Left lobe of liver (tissue), 2 donors: ENCODE measurements around the gene TP53I11. TPM values are rescaled to one million over a fixed set of nuclear protein-coding genes. Genes with fewer than 3 reads are reported as not detected.

ENCODE experiments used
- ATAC-seq: fragments of 200-7000 bp; cut with Tn5 transposase; one replicate; pipeline ENCODE4 v1.9.1; 2020; ENCODE audit warnings: mild to moderate bottlenecking, moderate library complexity
- DNase-seq: peaks from one replicate; pipeline ENCODE4 v3.0.0-alpha.2; 2020; ENCODE audit warnings: low spot score
- total RNA-seq: library from RNA; stranded (reverse); gene quantifications from one replicate; pipeline ENCODE4 v1.2.1, GENCODE V29; 2021
- donor health status: DM: no; HTN: no; CAD: no; lungs with moderate emphysema.
- donor health status: DM: no; HTN: yes; CAD: no.

Gene TP53I11
- total RNA-seq, 1 donor from 2014 or later: 8.7 TPM

DNA sequence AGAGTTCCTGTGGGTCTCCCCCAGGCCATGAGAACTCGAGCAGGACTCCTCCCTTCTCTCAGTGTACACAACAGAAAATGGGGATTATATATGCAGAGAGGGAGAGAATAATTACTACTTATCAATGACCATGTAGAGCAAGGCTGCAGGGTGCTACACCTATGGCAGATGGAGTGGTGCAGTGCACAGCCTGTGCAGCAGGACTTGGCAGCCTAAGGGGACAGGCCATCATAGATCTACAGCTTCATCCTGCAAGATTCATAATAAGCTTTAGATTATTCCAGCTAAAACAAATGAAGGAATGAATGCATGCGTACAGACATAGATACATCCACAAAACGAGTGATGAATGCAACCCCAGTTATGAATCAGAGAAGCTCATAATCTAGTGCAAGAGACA is 8.4 kb upstream of the TP53I11 start:
- DNase-seq: no peak
- ATAC-seq: no peak

DNA sequence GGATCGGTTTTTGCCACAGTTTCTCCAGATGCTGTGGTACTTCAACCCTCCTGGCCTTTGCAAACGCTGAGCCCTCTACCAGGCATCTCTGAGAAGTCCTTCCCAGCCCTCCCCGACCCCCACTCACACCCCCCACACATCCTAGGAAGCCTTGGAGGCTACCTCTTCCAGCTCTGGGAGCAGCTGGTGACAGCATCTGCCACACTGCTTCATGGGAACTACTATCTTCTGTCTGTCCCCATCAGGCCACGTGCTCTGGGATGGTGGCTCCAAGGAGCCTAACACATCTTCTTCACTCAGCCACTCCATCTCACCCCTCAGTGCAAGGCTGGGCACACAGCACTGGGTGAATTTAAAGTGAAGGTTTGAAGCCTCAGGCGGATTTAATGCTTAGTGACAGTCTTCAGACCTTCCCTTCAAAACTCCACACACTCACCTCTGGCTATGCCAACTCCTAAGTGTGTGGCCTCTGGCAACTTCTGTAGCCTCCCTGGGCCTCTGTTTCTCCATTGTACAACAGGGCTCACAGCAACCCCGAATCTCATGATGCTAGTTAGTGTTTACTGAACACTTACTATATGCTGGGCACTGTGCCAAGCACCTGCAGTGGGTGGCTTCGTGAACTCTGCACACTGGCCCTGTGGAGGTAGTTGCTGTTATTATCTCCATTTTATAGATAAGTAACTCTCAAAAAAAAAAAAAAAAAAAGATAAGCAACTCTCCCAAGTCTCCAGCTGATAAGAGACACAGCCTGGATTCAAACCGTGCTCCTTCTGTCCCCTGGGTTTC is 7.3 kb upstream of the TP53I11 start:
- no peak for ATAC-seq
- DNase-seq: no peak

DNA sequence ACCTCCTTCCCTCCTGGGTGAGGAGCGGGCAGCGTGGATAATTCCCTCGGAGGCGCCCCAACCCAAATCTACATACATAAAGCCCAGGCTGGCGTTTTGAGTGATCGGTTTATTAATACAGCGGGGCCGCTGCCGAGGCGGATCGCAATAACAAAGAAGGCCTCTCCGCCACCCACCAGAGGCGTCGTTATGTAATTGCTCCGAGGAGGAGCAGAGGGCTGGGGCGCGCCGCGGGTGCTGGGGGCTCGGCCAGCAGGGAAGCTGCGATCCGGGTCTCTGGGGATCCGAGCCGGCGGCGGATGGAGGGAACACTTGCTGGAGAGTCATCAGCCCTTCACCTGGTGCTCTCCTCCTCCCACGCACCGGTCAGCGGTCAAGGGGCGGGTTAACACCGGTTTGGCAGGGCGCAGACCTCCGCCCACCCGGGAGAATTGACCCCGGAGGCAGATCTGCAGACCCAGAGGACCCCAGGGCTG is 6.4 kb upstream of the TP53I11 start:
- ATAC-seq (peak; percentile 49), DNase-seq (no peak)

DNA sequence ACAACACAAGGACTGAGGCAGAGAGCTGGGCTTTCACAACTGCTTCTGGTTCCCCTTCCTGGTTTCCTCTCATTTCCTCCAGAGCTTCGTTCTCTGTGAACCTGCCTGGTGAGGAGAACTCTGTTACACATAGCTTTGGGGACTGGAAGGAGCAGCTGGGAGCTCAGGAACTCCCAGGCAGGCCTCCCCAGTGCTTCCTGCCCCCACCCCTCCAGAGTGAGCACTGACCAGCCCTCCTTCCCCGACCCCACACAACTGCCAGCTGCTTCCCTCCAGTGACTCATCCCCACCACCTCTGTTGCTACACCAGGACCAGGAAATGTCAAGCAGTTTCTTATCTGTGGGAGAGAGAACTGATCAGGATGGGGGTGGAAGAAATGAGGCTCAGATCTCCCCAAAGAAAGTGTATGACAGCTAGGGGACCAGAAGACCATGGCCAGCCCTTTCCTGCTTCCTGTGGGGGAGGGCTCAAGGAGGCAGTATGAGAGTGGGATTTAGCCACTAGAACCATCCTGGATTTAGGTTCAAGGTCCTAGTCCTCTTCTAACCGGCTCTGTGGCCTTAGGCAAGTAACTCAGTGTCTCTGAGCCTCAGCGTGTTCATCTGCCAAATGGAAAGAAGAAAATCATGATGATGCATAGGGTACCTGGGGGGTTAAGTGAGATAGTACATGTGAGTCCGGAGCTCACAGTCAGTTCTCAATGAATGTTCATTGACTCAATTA is 4.5 kb upstream of the TP53I11 start:
- ATAC-seq (peak; percentile 46), DNase-seq (no peak)

DNA sequence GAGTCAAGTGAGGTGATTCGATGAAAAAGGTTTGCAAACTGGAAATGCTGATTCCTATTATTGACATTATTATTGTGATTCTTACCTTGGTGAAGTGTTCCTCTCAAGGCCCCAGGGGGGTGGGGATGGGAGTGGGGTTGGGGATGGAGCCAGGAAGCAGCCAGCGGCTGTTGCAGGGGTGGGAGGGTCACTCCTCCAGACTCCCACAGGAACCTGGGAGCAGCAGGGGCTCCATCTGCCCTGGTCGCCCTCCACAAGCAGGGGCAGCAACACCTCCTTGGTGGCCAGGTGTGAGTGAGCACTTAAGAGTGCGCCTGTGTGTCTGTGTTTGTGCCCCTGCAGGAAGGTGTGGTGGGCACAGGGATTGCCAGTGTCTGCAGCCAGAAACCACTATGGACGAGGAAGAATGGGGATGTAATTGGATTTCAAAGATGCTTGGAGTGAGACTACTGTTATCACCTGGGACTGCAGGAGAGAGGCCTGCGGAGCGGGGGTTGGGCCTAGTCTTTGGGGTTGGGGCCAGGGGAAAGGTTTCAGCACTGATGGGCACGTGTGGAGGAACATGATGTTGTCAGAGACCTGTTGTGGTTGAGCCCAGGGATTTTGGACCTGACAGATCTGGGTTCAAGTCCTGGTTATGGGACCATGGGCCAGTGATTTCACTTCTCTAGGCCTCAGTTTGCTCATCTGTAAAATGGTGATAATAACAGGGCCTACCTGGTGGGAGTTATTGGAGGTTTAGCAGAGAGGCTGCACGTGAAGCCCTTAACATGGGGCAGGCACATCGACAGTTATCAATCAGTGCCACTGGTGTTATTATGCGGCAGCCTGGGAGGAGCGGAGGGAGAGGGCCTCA is 3.6 kb upstream of the TP53I11 start:
- ATAC-seq (no peak), DNase-seq (no peak)

DNA sequence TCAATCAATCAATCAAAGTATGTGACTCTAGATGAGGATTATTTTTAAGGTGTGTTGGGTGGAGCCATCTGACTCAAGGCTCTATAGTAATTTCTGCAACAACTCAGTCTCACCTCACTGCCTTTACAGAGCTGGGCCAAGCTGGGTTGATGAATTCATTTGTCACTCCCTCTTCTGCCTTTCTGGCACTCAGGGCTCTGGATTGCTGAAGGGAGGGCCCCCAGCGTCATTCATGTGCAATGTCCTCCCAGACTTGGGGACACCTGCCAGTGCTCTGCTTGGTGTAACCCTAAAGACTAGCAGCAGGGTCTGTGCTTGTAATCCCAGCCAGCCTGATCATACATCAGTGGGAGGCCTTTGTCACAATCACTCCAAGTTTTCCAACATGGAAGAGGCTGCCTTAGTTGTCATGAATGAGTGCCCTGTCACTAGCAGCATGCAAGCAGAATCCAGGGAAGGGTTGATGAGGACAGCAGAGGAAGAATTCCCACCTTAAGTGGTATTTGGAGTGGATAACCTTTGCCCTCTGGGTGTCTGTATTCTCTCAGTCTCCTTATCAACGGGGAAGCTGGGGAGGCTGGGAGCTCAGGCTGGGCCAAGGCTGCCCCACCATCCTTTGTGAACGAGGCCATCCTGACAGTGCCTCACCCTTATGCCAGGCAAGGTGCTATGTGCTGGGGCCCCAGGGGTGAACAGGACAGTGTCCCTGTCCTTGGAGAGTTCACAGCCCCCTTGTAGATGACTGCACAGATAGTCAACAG is 2.0 kb upstream of the TP53I11 start:
- no peak for ATAC-seq
- no peak for DNase-seq

GRCh38 chr11:44952082-44952481 is 1.4 kb upstream of the TP53I11 start:
- no peak for ATAC-seq
- no peak for DNase-seq

DNA sequence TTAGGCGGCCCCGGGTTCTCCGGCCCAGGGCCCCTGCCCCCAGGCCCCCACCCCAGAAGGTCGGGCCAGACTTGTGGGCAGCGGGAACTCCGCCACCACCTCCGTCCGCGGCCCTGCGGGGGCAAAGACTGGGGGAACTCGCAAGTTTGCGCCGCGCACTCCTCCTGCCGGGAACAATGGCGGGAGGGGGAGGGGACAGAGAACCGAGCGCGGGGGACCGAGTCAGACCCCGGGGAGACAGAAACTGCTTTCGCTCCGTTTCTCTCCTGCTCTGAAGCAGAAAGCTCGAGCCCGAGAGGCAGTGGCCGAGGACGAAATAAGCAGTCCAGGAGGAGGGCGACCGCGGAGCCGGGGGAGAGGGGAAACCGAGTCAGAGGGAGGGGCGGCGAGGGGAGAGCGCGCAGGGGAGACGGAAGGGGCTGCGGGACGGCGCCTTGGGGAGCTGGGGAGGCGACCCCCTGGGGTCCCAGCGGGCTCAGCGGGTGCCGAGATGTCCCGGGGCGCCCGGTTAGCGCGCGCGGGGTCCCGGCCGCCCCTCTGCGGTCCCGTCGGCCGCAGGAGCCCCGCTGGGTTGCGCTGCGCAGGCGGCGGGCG is 555 bp downstream of the TP53I11 start:
- DNase-seq: no peak
- peak; percentile 5 for ATAC-seq

- no peak for DNase-seq
- ATAC-seq: peak; percentile 10
Observed at GRCh38 chr11:44949160-44950030, 1.3 kb downstream of the TP53I11 start.

DNA sequence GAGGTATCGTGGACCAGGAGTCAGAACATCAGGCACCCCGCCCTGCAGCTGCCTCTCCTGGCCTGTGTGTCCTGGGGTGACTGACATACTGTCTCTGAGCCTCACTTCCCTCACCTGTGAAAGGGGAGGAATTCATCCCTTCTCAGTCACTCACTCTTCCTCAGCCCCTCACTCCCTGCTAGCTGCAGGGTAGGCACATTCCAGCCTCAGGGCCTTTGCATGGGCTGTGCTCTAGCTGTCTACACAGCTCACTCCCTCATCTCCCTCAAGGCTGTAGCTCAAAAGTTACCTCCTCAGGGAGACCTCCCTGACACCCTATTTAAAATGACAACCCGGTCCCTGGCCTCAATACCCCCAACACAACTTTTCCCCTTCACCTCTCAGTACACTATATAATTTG is 2.5 kb downstream of the TP53I11 start:
- ATAC-seq: no peak
- no peak for DNase-seq

DNA sequence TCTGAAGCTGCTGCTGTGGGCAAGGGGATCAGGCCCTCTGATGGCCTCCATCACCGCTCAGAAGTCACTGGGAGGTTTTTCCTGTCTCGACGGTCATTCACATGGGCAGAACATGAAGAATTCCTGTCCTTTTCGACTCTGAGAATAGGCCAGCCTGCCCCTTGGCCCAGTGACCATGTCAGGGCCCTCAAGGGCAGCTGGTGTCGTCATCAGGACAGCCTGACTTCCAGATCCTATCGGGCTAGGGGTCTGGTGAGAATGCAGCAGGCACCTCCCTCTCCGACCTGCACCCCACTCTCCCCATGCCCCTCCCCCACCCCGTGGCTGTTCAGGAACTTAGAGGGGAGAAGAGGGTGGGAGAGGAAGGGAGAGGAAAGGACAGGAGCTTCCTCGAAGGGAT is 3.6 kb downstream of the TP53I11 start:
- ATAC-seq: no peak
- DNase-seq: no peak

GRCh38 chr11:44946263-44946662 is 4.4 kb downstream of the TP53I11 start:
- ATAC-seq: no peak

DNA sequence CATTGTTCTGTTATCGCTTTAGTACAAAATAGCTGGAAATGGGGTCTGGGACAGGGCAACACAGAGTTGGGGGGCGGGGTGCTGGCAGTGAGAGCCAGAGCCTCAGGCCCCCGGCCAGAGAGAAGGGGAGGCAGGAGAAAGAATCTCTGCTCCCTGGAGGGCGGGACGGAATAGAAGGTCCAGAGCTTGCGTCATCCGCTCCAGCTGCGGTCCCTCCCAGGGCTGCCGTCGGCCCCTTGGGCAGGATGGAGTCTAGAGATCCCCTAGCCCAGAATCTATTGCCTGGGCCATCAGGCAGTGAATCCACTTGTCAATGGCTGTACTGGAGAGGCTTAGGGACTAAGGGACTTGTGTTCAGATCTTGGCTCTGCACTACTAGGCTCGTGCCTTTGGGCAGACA is 5.0 kb downstream of the TP53I11 start:
- no peak for DNase-seq
- peak; percentile 42 for ATAC-seq

More at GRCh38 chr11:44946263-44946662, 4.4 kb downstream of the TP53I11 start:
- no peak for DNase-seq

DNA sequence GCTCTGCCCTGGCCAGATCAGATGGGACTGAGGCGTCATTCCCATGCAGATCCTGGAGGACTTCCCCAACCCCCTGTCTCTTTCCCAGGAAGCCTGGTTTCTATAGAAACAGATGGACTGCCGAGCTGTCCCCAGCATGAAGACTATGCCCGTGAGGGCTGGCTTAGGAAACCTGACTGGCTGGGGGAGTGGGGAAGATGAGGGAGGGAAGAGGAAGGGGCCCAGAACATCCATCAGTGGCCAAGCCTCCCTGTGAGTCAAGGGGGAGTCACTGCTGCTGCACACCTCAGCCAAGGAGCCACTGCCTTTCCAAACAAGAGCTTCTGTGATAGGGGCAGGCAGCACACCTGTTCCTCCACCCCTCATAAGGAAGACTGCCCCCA is 5.8 kb downstream of the TP53I11 start:
- DNase-seq (no peak), ATAC-seq (no peak)

GRCh38 chr11:44944181-44944852 is 6.4 kb downstream of the TP53I11 start:
- ATAC-seq: no peak
- DNase-seq: no peak

DNA sequence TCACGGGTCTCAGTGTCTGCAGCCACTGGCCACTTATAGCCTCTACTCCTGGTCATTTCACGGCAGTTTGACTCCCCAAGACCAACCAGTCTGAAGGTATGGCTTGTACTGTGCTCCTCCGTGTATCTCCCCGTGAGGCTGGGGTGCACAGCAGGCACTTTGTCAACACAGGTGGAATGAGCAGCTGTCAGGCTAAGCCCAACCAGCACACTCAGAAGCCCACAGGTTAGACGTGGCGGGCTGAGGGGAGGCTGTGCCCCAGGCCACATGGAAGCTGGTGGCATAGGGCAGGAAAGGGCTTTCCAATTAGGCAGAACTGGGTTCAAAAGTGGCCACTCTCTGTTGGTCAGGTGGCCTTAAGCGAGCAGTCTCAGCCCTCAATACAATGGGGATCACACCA is 7.0 kb downstream of the TP53I11 start:
- ATAC-seq: no peak
- DNase-seq: no peak

DNA sequence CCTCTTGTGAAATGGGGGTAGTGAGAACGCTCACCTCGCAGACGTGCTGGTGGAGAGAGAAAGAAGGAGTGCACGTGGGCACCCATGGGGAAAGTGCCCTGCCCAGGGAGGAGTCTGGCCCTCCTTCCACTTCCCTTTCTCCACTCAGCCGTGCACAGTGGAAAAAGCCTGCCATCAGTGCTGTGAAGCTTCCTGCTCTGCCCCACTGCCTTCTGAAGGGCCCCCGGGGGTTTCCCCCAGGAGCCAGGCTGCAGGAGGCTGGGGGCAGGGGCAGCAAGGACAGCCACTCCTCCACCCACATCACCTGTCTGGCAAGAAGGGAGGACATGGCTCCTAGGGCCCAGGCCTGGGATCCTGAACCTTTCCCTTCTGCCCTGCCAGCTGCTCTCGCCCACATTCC is 7.6 kb downstream of the TP53I11 start:
- ATAC-seq: peak; percentile 28

DNA sequence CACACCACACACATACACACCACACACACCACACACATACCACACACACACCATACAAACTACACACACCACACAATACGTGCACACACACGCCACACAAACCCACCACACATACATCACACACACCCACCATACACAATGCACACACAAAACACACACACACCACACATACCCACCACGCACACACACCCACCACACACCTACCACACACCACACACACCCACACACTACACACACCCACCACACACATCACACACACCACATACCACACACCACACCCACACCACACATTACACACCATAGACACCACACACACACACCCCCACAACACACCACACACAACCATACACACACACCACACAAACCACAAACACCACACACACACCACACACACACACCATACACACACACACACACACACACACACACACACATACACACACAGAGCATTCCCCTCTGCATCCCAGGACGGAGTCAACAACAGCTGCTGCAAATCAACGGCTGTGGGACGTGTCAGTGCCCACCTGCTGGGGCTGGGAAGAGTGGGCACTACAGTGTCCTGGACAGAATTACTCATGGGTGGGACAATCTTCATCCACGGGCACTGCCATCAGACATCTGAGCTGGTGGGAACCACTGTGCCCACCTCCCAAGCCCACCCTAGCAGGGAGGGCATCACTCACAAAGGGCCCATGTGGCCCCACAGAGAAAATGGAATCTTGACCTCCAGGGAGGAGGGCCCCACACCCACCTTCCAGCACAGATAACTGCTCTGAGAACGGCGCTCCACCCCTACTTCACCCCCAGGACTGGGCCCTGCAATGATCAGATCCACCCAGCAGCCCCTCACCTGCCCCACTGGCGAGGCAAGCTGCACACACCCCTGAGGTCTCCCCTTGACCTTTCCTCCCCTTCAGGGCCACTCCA is 8.4 kb downstream of the TP53I11 start:
- no peak for ATAC-seq
- no peak for DNase-seq

More for the DNA sequence above, 7.6 kb downstream of the TP53I11 start:
- DNase-seq: no peak
